Gastrocnemius medialis (tissue), 4 donors: Measurements from ENCODE around the gene BMPR1B.

Experiments
- POLR2A ChIP-seq, 2 donors: fragments of 450-650 bp; IDR thresholded peaks; one replicate each; pipeline ENCODE4 v1.6.1; 2017; ENCODE audit warnings: antibody characterized with exemption in 2 of 2, mild to moderate bottlenecking in 2 of 2, moderate library complexity in 2 of 2
- TF ChIP-seq, protein P1 (sequence below), 5 experiments: fragments of 450-650 bp in 3 of 5; fragments of 200-600 bp in 2 of 5; sonication (generic) in 2 of 5; IDR thresholded peaks in 4 of 5; conservative IDR thresholded peaks in 1 of 5; 1 replicate in 4 of 5; 2 replicates in 1 of 5; pipeline ENCODE4 v1.5.1; 2016 to 2019; ENCODE audit warnings: antibody characterized with exemption in 5 of 5, mild to moderate bottlenecking in 3 of 5, moderate library complexity in 3 of 5

- no peak for TF ChIP-seq POLR2A (IDR thresholded peaks at IDR 0.05)
- TF ChIP-seq, protein P1, sequence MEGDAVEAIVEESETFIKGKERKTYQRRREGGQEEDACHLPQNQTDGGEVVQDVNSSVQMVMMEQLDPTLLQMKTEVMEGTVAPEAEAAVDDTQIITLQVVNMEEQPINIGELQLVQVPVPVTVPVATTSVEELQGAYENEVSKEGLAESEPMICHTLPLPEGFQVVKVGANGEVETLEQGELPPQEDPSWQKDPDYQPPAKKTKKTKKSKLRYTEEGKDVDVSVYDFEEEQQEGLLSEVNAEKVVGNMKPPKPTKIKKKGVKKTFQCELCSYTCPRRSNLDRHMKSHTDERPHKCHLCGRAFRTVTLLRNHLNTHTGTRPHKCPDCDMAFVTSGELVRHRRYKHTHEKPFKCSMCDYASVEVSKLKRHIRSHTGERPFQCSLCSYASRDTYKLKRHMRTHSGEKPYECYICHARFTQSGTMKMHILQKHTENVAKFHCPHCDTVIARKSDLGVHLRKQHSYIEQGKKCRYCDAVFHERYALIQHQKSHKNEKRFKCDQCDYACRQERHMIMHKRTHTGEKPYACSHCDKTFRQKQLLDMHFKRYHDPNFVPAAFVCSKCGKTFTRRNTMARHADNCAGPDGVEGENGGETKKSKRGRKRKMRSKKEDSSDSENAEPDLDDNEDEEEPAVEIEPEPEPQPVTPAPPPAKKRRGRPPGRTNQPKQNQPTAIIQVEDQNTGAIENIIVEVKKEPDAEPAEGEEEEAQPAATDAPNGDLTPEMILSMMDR (IDR thresholded peaks at IDR 0.05 in 4 of 5, conservative IDR thresholded peaks at IDR 0.05 in 1 of 5) = no peak
These were observed 98.3 kb downstream of the BMPR1B start for GRCh38 chr4:94856030-94856429.
